Measurements from ENCODE around the gene TSPEAR. TPM values are rescaled to one million over a fixed set of nuclear protein-coding genes. Genes with fewer than 3 reads are reported as not detected.

The TSPEAR gene
- polyA plus RNA-seq, 4 donors = 0.09 to 0.53 (median 0.27) TPM; not detected in 1

DNA sequence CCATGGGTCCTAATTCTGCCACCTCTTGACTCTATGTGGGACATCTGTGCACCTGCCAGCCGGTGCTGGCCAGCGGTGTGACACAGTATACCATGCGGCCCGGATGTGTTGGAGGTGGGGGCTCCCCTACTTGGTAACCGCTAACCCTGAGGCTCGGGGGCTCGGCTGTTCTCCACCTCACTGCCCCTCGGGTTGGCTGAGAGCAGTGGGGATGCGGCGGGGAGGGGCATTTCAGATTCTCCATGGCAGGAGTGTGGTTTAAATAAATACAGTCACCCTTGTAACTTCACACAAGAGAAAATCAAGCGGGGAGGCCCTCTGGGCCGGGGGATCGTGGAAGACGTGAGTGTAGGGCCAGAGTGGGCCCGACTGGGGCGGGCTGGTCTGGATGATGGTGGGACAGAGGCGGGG is 182.4 kb downstream of the TSPEAR start:
- H3K27me3 ChIP-seq (ENCODE audit: control insufficient read depth in 3 of 3, insufficient read depth in 3 of 3, low read length in 3 of 3) = no peaks in the 10 kb centered on the region
- no peak for FAIRE-seq
- DNase-seq = no peak
- no peak overlapping the region for H3K4me3 ChIP-seq (ENCODE audit: low read depth in 1 of 3, low read length in 3 of 3)
- no peaks in the 10 kb centered on the region for H3K9me3 ChIP-seq (ENCODE audit: control insufficient read depth in 2 of 2, insufficient read depth in 1 of 2, low read depth in 1 of 2, low read length in 1 of 2)
- H3K4me1 ChIP-seq (ENCODE audit: control insufficient read depth in 3 of 3, insufficient read depth in 2 of 3, low read depth in 1 of 3, low read length in 2 of 3) = no peaks in the 10 kb centered on the region
- no peak overlapping the region for H3K27ac ChIP-seq (ENCODE audit: low read depth in 1 of 3, low read length in 2 of 3)
- no peaks in the 10 kb centered on the region for H3K36me3 ChIP-seq (ENCODE audit: control insufficient read depth in 3 of 3, insufficient read depth in 2 of 3, low read depth in 1 of 3, low read length in 3 of 3)
- WGBS, 3 donors = 87 to 89% (median 89%) methylated on average over 17 of the region's 17 CpGs

- 82 to 84% (median 83%) methylated on average over 10 of the region's 10 CpGs for WGBS, 3 donors
- no peak for FAIRE-seq
- DNase-seq = no peak
- Histone ChIP-seq H3K36me3 (ENCODE audit: control insufficient read depth in 3 of 3, insufficient read depth in 2 of 3, low read depth in 1 of 3, low read length in 3 of 3) (no peaks in the 10 kb centered on the region), H3K4me3 (ENCODE audit: low read depth in 1 of 3, low read length in 3 of 3) (no peak overlapping the region), H3K9me3 (ENCODE audit: control insufficient read depth in 2 of 2, insufficient read depth in 1 of 2, low read depth in 1 of 2, low read length in 1 of 2) (no peaks in the 10 kb centered on the region), H3K27ac (ENCODE audit: low read depth in 1 of 3, low read length in 2 of 3) (no peak overlapping the region), H3K27me3 (ENCODE audit: control insufficient read depth in 3 of 3, insufficient read depth in 3 of 3, low read length in 3 of 3) (no peaks in the 10 kb centered on the region), H3K4me1 (ENCODE audit: control insufficient read depth in 3 of 3, insufficient read depth in 2 of 3, low read depth in 1 of 3, low read length in 2 of 3) (no peaks in the 10 kb centered on the region)
Observed at GRCh38 chr21:44528634-44528995, 182.8 kb downstream of the TSPEAR start.

GRCh38 chr21:44527983-44528633 is 183.3 kb downstream of the TSPEAR start:
- WGBS, 3 donors = 68 to 84% (median 75%) methylated on average over 18 of the region's 18 CpGs
- no peak for FAIRE-seq

DNA sequence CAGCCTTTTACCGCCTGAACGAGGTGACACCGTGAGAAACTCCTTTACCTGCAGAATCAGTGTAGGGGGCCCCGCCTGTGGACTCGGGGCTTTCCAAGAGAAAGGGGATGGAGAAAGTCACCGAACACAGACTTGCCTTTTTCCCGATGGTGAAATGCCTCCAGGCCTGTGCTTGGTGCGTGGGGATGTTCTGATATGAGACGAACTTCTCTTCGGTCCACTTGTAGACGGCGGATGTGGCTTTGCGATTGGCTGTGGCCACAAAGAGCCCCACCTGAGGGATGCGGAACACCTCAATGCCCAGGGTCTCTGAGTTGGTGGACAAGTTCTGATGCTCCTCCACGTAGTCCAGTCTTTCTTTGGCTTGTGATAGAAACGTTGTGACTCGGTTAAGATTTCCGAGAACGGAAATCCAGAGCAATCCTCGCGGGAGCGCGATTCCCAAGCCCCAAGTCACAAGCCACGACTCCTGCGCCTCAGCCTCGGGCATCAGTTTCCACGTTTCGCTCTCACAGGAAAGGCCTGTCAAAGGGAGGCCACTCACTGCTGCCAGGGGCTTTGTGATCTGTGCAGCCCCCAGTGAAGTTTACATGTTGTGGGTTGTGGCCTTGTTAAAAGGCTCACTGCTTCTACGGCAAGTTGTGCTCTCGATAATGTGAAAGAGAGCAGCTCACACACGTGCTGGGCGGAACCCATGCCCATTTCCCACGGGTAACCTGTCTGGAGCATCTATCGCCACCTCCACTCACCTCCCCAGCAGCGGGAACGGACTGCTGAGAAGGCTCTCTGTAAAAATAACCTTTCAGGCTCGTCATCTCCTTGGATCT is 184.0 kb downstream of the TSPEAR start:
- no peak overlapping the region for H3K4me3 ChIP-seq (ENCODE audit: low read depth in 1 of 3, low read length in 3 of 3)
- FAIRE-seq (no peak), DNase-seq (no peak)
- no peaks in the 10 kb centered on the region for H3K9me3 ChIP-seq (ENCODE audit: control insufficient read depth in 2 of 2, insufficient read depth in 1 of 2, low read depth in 1 of 2, low read length in 1 of 2)
- WGBS, 3 donors = 85 to 89% (median 88%) methylated on average over 37 of the region's 37 CpGs
- H3K27ac ChIP-seq (ENCODE audit: low read depth in 1 of 3, low read length in 2 of 3) = no peak overlapping the region
- H3K36me3 ChIP-seq (ENCODE audit: control insufficient read depth in 3 of 3, insufficient read depth in 2 of 3, low read depth in 1 of 3, low read length in 3 of 3) = no peaks in the 10 kb centered on the region
- no peaks in the 10 kb centered on the region for H3K27me3 ChIP-seq (ENCODE audit: control insufficient read depth in 3 of 3, insufficient read depth in 3 of 3, low read length in 3 of 3)
- no peaks in the 10 kb centered on the region for H3K4me1 ChIP-seq (ENCODE audit: control insufficient read depth in 3 of 3, insufficient read depth in 2 of 3, low read depth in 1 of 3, low read length in 2 of 3)

More at GRCh38 chr21:44527983-44528633, 183.3 kb downstream of the TSPEAR start:
- no peak overlapping the region for H3K4me3 ChIP-seq (ENCODE audit: low read depth in 1 of 3, low read length in 3 of 3)
- no peaks in the 10 kb centered on the region for H3K9me3 ChIP-seq (ENCODE audit: control insufficient read depth in 2 of 2, insufficient read depth in 1 of 2, low read depth in 1 of 2, low read length in 1 of 2)
- H3K27me3 ChIP-seq (ENCODE audit: control insufficient read depth in 3 of 3, insufficient read depth in 3 of 3, low read length in 3 of 3) = no peaks in the 10 kb centered on the region
- no peaks in the 10 kb centered on the region for H3K36me3 ChIP-seq (ENCODE audit: control insufficient read depth in 3 of 3, insufficient read depth in 2 of 3, low read depth in 1 of 3, low read length in 3 of 3)
- DNase-seq = no peak
- H3K27ac ChIP-seq (ENCODE audit: low read depth in 1 of 3, low read length in 2 of 3) = no peak overlapping the region
- H3K4me1 ChIP-seq (ENCODE audit: control insufficient read depth in 3 of 3, insufficient read depth in 2 of 3, low read depth in 1 of 3, low read length in 2 of 3) = no peaks in the 10 kb centered on the region

DNA sequence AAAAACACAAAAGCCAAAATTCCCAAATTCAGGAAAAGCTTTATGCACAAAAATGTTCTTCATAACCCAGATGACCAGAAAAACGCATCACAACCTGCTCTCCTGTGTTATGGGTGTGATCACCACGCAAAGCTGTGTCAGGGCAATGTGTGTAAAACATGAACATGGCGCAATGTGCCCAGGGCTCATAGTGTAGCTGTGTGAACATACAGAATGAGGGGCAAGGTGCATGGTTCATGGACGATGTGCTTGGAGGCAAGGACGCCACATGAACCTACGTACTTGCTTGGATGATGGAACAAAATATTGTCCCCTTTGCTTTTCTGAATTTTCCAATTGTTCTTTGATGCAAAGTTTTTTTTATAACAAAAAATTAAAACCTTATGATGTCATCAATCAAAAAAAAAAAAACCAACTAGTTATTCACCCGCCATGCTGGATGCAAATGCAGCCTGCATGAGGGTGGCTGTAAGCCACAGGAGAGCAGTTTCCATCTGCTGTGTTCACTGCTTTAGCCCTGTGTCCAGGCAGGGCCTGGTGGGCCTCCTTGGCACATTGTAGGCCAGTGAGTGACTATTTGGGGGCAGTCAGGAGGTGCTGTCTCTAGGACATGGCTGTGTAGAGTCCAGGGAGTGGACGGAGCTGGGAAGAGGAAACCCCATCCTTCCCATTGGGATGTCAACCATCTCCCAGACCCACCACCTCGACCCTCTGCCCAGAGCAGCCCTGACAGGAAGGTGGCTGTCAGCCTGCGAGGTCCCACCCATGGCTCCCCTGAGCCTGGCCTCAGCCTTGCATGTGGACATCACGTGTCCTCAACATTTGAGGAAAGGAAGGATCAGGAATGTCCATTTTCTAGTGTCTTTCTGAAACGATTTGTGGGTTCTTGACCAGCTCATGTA is 185.0 kb downstream of the TSPEAR start:
- Histone ChIP-seq H3K9me3 (ENCODE audit: control insufficient read depth in 2 of 2, insufficient read depth in 1 of 2, low read depth in 1 of 2, low read length in 1 of 2) (no peaks in the 10 kb centered on the region), H3K27ac (ENCODE audit: low read depth in 1 of 3, low read length in 2 of 3) (no peak overlapping the region), H3K4me1 (ENCODE audit: control insufficient read depth in 3 of 3, insufficient read depth in 2 of 3, low read depth in 1 of 3, low read length in 2 of 3) (no peaks in the 10 kb centered on the region), H3K27me3 (ENCODE audit: control insufficient read depth in 3 of 3, insufficient read depth in 3 of 3, low read length in 3 of 3) (no peaks in the 10 kb centered on the region), H3K36me3 (ENCODE audit: control insufficient read depth in 3 of 3, insufficient read depth in 2 of 3, low read depth in 1 of 3, low read length in 3 of 3) (no peaks in the 10 kb centered on the region), H3K4me3 (ENCODE audit: low read depth in 1 of 3, low read length in 3 of 3) (no peak overlapping the region)
- 81 to 87% (median 83%) methylated on average over 12 of the region's 12 CpGs for WGBS, 3 donors
- FAIRE-seq (no peak), DNase-seq (no peak)

DNA sequence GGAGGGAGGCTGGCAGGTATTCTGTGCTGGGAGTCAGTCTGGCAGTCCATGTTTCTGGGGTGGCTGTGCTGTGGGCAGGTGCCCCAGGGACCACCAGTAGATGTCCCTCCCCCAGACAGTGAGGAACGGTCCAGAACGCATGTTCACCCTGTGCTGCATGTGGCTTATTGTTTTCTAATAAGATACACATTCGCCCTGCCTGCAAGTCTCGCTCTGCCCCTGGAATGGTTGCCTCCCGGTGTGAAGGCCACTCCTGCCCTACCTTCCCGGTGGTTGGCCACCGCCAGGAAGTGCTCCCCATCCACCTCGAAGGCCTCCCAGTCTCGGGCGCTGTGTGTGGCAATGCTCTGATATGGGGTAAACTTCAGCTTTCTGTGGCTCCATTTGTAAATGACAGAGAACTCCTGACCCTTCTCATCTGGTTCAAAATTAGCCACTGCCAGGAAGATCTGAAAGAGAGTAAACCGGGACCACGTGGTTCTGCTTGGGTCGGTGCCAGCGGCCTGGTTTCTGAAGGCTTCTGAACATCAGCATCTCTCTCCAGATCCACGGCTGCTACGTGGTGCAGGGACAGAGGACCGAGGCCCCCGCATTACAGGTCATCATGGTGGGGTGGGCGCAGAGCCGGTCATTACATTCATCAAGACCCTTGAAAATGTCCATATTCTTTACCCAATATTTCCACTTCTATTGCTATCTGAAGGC is 185.8 kb downstream of the TSPEAR start:
- H3K27ac ChIP-seq (ENCODE audit: low read depth in 1 of 3, low read length in 2 of 3) = no peak overlapping the region
- DNase-seq (no peak), FAIRE-seq (no peak)
- WGBS, 3 donors = 85 to 87% (median 86%) methylated on average over 20 of the region's 20 CpGs
- no peak overlapping the region for H3K4me3 ChIP-seq (ENCODE audit: low read depth in 1 of 3, low read length in 3 of 3)
- no peaks in the 10 kb centered on the region for H3K4me1 ChIP-seq (ENCODE audit: control insufficient read depth in 3 of 3, insufficient read depth in 2 of 3, low read depth in 1 of 3, low read length in 2 of 3)
- H3K9me3 ChIP-seq (ENCODE audit: control insufficient read depth in 2 of 2, insufficient read depth in 1 of 2, low read depth in 1 of 2, low read length in 1 of 2) = no peaks in the 10 kb centered on the region
- no peaks in the 10 kb centered on the region for H3K36me3 ChIP-seq (ENCODE audit: control insufficient read depth in 3 of 3, insufficient read depth in 2 of 3, low read depth in 1 of 3, low read length in 3 of 3)
- no peaks in the 10 kb centered on the region for H3K27me3 ChIP-seq (ENCODE audit: control insufficient read depth in 3 of 3, insufficient read depth in 3 of 3, low read length in 3 of 3)

DNA sequence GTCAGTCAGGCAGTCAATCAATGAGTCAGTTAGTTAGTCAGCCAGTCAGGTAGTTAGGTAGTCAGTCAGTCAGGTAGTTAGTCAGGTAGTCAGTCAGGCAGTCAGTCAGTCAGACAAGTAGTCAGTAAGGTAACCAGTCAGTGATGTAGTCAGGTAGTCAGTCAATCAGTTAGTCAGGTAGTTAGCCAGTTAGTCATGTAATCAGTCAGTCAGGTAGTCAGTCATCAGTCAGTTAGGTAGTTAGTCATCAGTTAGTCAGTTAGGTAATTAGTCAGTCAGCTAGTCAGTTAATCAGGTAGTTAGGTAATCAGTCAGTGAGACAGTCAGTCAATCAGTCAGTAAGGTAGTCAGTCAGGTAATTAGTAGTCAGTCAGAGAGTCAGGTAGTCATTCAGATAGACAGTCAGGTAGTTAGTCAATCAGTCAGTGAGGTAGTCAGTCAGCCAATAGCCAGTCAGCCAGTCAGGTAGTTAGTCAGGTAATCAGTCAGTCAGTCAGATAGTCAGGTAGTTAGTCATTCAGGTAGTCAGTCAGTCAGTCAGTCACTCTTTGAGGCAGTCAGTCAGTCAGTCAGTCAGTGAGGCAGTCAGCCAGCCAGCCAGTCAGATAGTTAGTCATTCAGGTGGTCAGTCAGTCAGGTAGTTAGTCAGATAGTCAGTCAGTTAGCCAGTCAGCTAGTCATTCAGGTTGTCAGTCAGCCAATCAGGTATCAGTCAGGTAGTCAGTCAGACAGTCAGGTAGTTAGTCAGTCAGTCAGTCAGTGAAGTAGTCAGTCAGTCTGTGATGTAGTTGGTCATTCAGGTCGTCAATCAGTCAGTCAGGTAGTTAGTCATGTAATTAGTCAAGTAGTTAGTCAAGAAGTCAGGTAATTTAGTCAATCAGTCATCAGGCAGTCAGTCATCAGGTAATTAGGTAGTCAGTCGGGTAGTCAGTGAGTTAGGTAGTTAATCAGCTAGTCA is 186.7 kb downstream of the TSPEAR start:
- DNase-seq = no peak
- Histone ChIP-seq H3K27me3 (ENCODE audit: control insufficient read depth in 3 of 3, insufficient read depth in 3 of 3, low read length in 3 of 3) (no peaks in the 10 kb centered on the region), H3K4me3 (ENCODE audit: low read depth in 1 of 3, low read length in 3 of 3) (no peak overlapping the region), H3K36me3 (ENCODE audit: control insufficient read depth in 3 of 3, insufficient read depth in 2 of 3, low read depth in 1 of 3, low read length in 3 of 3) (no peaks in the 10 kb centered on the region), H3K27ac (ENCODE audit: low read depth in 1 of 3, low read length in 2 of 3) (no peak overlapping the region), H3K9me3 (ENCODE audit: control insufficient read depth in 2 of 2, insufficient read depth in 1 of 2, low read depth in 1 of 2, low read length in 1 of 2) (no peaks in the 10 kb centered on the region), H3K4me1 (ENCODE audit: control insufficient read depth in 3 of 3, insufficient read depth in 2 of 3, low read depth in 1 of 3, low read length in 2 of 3) (no peaks in the 10 kb centered on the region)
- FAIRE-seq = no peak
- WGBS, 3 donors = 69 to 77% (median 71%) methylated on average over 2 of the region's 2 CpGs
